HepG2 (cell line): ENCODE measurements around the gene IL1R1. TPM values are rescaled to one million over a fixed set of nuclear protein-coding genes. Genes with fewer than 3 reads are reported as not detected.

ENCODE experiments used
- ATAC-seq: fragments of 200-7000 bp; cut with Tn5 transposase; 3 replicates; pipeline ENCODE4 v1.9.1; 2020; ENCODE audit warnings: mild to moderate bottlenecking, moderate library complexity
- BruUV-seq: library from RNA; stranded (reverse); fragments of 400-500 nt; replicated peaks from 2 replicates; lab custom pipeline; 2021; lab: Mats Ljungman, UMichigan
- CTCF ChIA-PET: fragments of 300-600 bp; formaldehyde crosslinking; extraction: SDS; loops from one replicate; lab custom pipeline; 2021; ENCODE audit warnings: low total read pairs, inconsistent platforms, low intra/inter-chr PET ratio; lab: Yijun Ruan, JAX
- POLR2A ChIA-PET: fragments of 350-600 bp; sonication (Branson Sonifier 250); formaldehyde crosslinking; loops from one replicate; lab custom pipeline; 2020; ENCODE audit warnings: antibody characterized with exemption, inconsistent platforms; lab: Yijun Ruan, JAX
- DNase-seq: peaks from one replicate; pipeline ENCODE4 v3.0.0-alpha.2; 2015; ENCODE audit warnings: low spot score
- FAIRE-seq: peaks from 3 replicates; lab custom pipeline; 2011; peaks lifted over from hg19 to GRCh38; lab: Jason Lieb, UNC
- H2AFZ ChIP-seq: one replicate; pipeline ENCODE4 v1.6.1; 2011; ENCODE audit warnings: low read length, inconsistent platforms
- H3K27ac ChIP-seq: fragments of 300-600 bp; 3 replicates; pipeline ENCODE4 v1.8.0; 2011; ENCODE audit warnings: mixed run types, mild to moderate bottlenecking, mixed read lengths, low read length, inconsistent platforms; ENCODE audit not compliant: insufficient read depth; ENCODE audit errors: extremely low read length
- H3K27me3 ChIP-seq, 2 experiments: fragments of 200-600 bp in 1 of 2; 2 replicates in 1 of 2; 3 replicates in 1 of 2; pipeline versions ENCODE4 v1.6.0 to v1.8.0; 2011; ENCODE audit warnings: low read length in 2 of 2, mild to moderate bottlenecking in 2 of 2, moderate library complexity in 2 of 2, inconsistent platforms in 1 of 2; ENCODE audit not compliant: insufficient read depth in 2 of 2, control insufficient read depth in 1 of 2
- H3K36me3 ChIP-seq, 2 experiments: fragments of 200-600 bp in 1 of 2; replicated peaks in 1 of 2; 2 replicates in 1 of 2; 3 replicates in 1 of 2; pipeline versions ENCODE4 v1.5.1 to v1.8.0; 2011; ENCODE audit warnings: low read length in 2 of 2, inconsistent platforms in 1 of 2; ENCODE audit not compliant: insufficient read depth in 2 of 2, control insufficient read depth in 1 of 2
- H3K4me1 ChIP-seq: 2 replicates; pipeline ENCODE4 v1.5.1; 2012; ENCODE audit warnings: low read length, inconsistent platforms; ENCODE audit not compliant: insufficient read depth
- H3K4me2 ChIP-seq: 2 replicates; pipeline ENCODE4 v1.6.0; 2011; ENCODE audit warnings: low read depth, low read length, inconsistent platforms
- H3K4me3 ChIP-seq, 3 experiments: fragments of 200-600 bp in 1 of 3; sonication (generic), shearing (Covaris generic) in 1 of 3; replicated peaks in 1 of 3; 2 replicates each; pipeline ENCODE4 v1.5.1; 2011 to 2016; ENCODE audit warnings: low read length in 3 of 3, inconsistent platforms in 2 of 3, low read depth in 2 of 3, mild to moderate bottlenecking in 2 of 3, control low read depth in 1 of 3, mixed read lengths in 1 of 3; ENCODE audit not compliant: insufficient read depth in 1 of 3
- H3K79me2 ChIP-seq: one replicate; pipeline ENCODE4 v1.6.1; 2011; ENCODE audit warnings: low read length, inconsistent platforms; ENCODE audit not compliant: insufficient read depth
- H3K9ac ChIP-seq: 2 replicates; pipeline ENCODE4 v1.6.0; 2011; ENCODE audit warnings: mild to moderate bottlenecking, low read depth, low read length, inconsistent platforms; ENCODE audit not compliant: insufficient read depth
- H3K9me3 ChIP-seq: 2 replicates; pipeline ENCODE4 v1.5.1; 2012; ENCODE audit warnings: mild to moderate bottlenecking, low read length
- H4K20me1 ChIP-seq: 2 replicates; pipeline ENCODE4 v1.6.0; 2011; ENCODE audit warnings: inconsistent platforms, mild to moderate bottlenecking, low read length, moderate library complexity; ENCODE audit not compliant: insufficient read depth
- BRF2 ChIP-seq: sonication (generic); formaldehyde crosslinking; IDR thresholded peaks from 2 replicates; pipeline ENCODE4 v1.8.1; 2022; ENCODE audit warnings: mild to moderate bottlenecking, missing genetic modification reagents
- JUND ChIP-seq: sonication (generic); formaldehyde crosslinking; IDR thresholded peaks from 2 replicates; pipeline ENCODE4 v1.8.0; 2022; ENCODE audit warnings: mild to moderate bottlenecking, missing genetic modification reagents
- KIAA2018 ChIP-seq: sonication (generic); formaldehyde crosslinking; IDR thresholded peaks from 2 replicates; pipeline ENCODE4 v1.5.0; 2020; ENCODE audit warnings: mild to moderate bottlenecking, missing genetic modification reagents, borderline replicate concordance
- PRMT3 ChIP-seq: sonication (generic); formaldehyde crosslinking; IDR thresholded peaks from 2 replicates; pipeline ENCODE4 v1.8.1; 2022; ENCODE audit warnings: low read depth, mild to moderate bottlenecking, moderate library complexity, missing genetic modification reagents, borderline replicate concordance
- ZBTB38 ChIP-seq: sonication (generic); formaldehyde crosslinking; IDR thresholded peaks from 2 replicates; pipeline ENCODE4 v1.5.1; 2020; ENCODE audit warnings: mild to moderate bottlenecking, missing genetic modification reagents
- ZBTB39 ChIP-seq: sonication (generic); formaldehyde crosslinking; IDR thresholded peaks from 2 replicates; pipeline ENCODE4 v1.5.0; 2020; ENCODE audit warnings: missing genetic modification reagents
- ZNF768 ChIP-seq: sonication (generic); formaldehyde crosslinking; IDR thresholded peaks from 2 replicates; pipeline ENCODE4 v1.4.0; 2020; ENCODE audit warnings: missing genetic modification reagents
- WGBS: methylation state at CpG from one replicate; pipeline ENCODE4 v1.1.6; 2017; ENCODE audit warnings: low lambda C conversion rate; 5-methylcytosine and 5-hydroxymethylcytosine counted together
- in situ Hi-C: cut with HindIII; loops from 2 replicates; pipeline ENCODE4 v1.10.0; 2017; ENCODE audit warnings: low pct_unique_long_range_greater_than_20kb; ENCODE audit not compliant: extremely low pct_ligation_motif_present
- intact Hi-C: fragments of 100-400 bp; cut with micrococcal nuclease; formaldehyde crosslinking; loops from one replicate; pipeline ENCODE4 v1.10.0; 2022; ENCODE audit not compliant: unreplicated experiment
- polyA plus RNA-seq, 8 experiments: library from polyadenylated mRNA; depleted of rRNA in 3 of 8; stranded (reverse) in 7 of 8; unstranded in 1 of 8; fragments of >200 nt; fragmentation: Illumina TruSeq in 4 of 8; extraction: Trizol in 4 of 8; gene quantifications; 2 replicates each; pipeline versions ENCODE4 v1.2.1 to v1.2.3, GENCODE V29; 2011 to 2016; ENCODE audit warnings: low read depth in 4 of 8, missing spikeins in 1 of 8, mixed read lengths in 1 of 8; ENCODE audit not compliant: insufficient read depth in 1 of 8
- total RNA-seq, 5 experiments: library from RNA; depleted of rRNA; stranded (reverse); fragments of >200 nt; fragmentation: Illumina TruSeq; extraction: Trizol; gene quantifications; 2 replicates each; pipeline ENCODE4 v1.2.3, GENCODE V29; 2016; ENCODE audit warnings: low read depth in 1 of 5

The IL1R1 gene
- total and polyA plus RNA-seq, 2 of the 13 experiments (the other 11 are each of a cell fraction or from before 2014, with no cell fraction given) = 38.0 to 93.1 TPM

GRCh38 chr2:102109016-102109415, 33.5 kb upstream of the IL1R1 start:
- ChIA-PET POLR2A (interaction anchor here (1.1 to 8.2 kb wide), 8 partner anchors 31 to 75 kb away, joined by 3 to 67 read pairs (median 8); partner anchors contain the start of gene IL1R1), CTCF (no interaction called here)
- Histone ChIP-seq H3K9ac (no peak overlapping the region), H3K27me3 (no peaks in the 10 kb centered on the region), H3K27ac (peak overlapping the region; percentile 20), H3K36me3 (no peaks in the 10 kb centered on the region; a peak in 1 of 5 replicates), H3K79me2 (no peaks in the 10 kb centered on the region), H3K4me2 (peak overlapping the region; percentile 2; the same call in 1 of the 2 replicates), H4K20me1 (no peaks in the 10 kb centered on the region), H3K4me1 (peaks cover 100% of the 10 kb centered on the region), H2AFZ (no peak overlapping the region), H3K9me3 (no peaks in the 10 kb centered on the region), H3K4me3 (no peak overlapping the region)
- BruUV-seq = no TSS peak
- intact Hi-C loops (loop anchor here (5.0 kb wide), 1 partner anchor 33 kb away; the partner anchor contains the start of gene IL1R1), in situ Hi-C loops (loop anchor here (10.0 kb wide), 1 partner anchor 84 kb away; no protein-coding TSS in a partner anchor)
- no peak for FAIRE-seq
- ATAC-seq = no peak
- DNase-seq = no peak
- WGBS = 95% methylated on average over 5 of the region's 5 CpGs
- TF ChIP-seq BRF2 (CRISPR knock-in tag) (no peak), JUND (no peak), ZNF768 (CRISPR knock-in tag) (no peak), PRMT3 (CRISPR knock-in tag) (no peak), ZBTB39 (CRISPR knock-in tag) (no peak), ZBTB38 (CRISPR knock-in tag) (no peak), KIAA2018 (CRISPR knock-in tag) (no peak)
